Activated gamma-delta T cell treated with anti-CD3 and anti-CD28 coated beads, Interleukin-2, amount 50 U/mL, for 16 hours (primary cell): ENCODE results near the gene TMEM79.
"Not testable (repeated sequence)": the region's sequence is repeated elsewhere in the genome, so short reads cannot be mapped to it uniquely, and the experiment has no call there.

Source experiments
- DNase-seq: peaks from one replicate; pipeline ENCODE4 v3.0.0-alpha.2; 2020; ENCODE audit warnings: low read depth

TMEM79 gene

DNA sequence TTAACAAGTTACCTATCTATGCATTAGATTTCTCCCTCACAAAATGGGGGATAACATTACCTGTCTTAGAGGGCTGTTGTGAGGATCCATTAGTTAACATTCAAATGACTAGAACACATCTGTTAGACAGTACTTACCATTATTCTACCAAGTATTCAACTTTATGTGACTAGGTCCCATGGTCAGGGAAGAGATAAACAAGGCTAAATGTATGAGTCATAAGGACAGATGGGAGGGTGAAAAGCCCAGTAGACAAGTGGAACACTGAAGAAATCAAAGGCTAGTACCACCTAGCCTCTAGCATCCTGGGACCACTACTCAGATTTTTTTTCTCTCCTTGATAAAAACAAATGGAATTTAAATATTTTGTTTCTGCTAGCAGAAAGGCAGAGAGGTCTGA, 24.0 kb downstream of the TMEM79 start:
- DNase-seq, result no peak

DNA sequence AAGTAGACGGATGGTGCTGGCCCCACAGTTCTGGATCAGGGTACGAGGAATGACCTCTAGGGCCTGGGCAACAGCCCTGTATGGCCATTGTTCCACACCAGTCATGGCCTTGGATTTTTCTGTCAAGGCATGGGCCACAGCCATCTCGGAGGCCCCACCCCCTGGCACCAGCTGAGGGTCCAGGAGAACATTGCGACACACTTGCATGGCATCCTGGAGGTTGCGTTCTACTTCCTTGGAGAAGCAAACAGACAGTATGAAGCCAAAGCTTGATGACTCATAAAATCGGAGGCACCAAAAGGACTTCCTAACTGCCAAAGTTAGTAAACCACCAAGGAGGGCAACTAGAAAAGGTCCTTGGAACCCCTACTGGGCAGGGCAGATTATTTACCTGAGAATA, 26.8 kb downstream of the TMEM79 start:
- DNase-seq, result no peak

DNA sequence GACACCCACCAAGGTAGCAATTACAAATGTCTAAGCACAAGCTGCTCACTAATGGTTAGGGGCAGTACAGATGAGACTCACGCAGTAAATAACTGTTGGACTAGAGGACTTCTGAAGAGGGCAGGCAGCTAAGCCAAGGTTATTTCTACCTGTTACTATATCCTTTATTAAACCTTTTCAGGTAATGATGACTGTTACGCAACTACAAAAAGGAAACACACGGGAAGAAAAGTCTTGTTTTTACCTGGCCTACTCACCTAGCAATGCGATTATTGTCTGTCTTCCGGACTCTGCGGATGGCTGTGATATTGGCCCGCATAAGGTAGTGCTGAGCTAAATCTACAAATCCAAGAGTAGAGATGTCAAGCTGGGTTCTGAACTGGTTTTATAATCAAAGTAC, 32.8 kb downstream of the TMEM79 start:
- no peak for DNase-seq

DNA sequence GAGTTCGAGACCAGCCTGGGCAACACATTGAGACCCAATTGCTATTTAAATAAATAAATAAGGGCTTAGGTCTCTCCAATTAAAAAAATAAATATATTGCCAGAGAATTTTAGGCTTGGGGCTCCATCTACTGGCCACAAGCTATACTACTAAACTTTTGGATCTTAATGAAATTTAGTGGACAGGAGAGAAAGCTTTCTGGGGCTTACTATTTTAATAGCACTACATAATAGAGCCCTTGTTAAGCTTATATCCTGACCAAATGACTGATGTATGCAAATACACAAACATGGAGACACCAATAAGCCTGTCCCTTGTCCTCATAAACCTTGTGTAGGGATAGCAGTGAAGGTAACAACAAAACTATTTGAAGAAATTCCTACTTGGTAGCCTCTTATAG, 35.5 kb downstream of the TMEM79 start:
- DNase-seq, result no peak

DNA sequence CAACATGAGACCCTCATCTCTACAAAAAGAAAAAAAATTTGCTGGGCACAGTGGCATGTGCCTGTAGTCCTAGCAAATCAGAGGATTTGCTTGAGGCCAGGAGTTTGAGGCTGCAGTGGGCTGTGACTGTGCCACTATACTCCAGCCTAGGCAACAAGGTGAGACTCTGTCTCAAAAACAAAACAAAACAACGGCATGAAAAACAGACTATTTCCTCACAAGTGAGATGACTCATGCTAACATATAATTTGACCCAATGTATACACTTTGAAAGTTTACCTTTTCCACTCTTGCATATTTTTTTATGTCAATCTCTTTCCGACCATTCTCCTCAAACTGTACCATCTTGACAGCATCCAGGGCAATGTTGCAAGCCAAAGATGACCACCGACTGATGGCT, 36.4 kb downstream of the TMEM79 start:
- no peak for DNase-seq

DNA sequence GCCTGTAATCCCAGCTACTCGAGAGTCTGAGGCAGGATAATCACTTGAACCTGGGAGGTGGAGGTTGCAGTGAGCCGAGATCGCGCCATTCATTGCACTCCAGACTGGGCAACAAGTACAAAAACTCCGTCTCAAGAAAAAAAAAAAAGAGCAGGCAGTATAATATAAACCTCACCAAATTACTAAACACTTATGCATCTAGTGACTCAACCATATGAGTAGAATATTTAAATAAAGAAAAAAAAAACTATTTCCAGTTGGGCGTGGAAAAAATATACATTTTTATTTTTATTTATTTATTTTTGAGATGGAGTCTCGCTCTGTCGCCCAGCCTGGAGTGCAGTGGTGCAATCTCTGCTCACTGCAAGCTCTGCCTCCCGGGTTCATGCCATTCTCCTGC, 39.1 kb downstream of the TMEM79 start:
- not testable (repeated sequence) for DNase-seq

DNA sequence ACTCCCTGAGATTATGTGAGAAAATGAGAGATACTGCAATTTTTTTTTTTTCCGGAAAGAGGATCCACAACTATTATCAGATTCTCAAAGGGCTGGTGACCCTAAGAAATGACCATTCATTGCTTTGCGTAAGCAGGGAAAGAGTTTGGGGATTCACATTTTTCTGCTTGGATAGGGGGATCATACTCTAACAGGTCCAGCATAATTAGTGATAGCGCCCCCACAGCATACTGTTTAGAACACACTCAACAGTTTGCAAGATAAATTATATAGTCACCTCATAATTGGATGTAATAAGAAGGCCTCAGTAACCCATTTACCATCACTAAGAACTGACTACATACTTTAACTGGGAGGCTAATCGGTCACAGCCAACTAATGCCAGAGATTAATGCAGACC, 52.1 kb downstream of the TMEM79 start:
- DNase-seq, result no peak

DNA sequence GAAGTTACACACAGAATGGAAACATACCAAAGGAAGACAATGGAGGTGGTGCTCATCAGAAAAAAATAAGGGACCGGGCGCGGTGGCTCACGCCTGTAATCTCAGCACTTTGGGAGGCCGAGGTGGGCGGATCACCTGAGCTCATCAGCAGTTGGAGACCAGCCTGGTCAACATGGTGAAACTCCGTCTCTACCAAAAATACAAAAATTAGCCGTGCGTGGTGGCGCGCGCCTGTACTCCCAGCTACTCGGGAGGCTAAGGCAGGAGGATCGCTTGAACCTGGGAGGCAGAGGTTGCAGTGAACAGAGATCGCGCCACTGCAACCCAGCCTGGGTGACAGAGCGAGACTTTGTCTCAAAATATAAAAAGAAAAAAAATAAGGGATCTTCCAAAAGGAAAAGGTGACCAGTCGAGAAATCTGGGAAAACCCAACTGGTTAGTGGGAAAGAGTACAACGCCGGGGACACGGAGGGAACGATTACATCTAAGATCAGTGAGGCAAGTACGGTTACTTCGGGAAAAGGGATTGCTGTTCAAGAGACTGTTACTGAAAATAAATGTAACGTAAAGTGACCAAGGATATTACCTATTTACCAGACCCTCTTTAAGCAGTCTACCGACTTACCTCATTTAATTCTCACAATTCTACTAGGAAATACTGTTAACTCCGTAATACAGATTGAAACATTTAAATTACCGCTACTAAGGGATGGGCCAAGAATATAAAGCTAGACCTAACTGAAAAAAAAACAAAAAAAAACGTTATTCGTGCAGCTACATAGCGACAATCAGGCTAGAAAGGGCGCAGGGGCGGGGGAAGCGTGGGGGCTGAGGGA, 53.1 kb downstream of the TMEM79 start:
- DNase-seq, result no peak

DNA sequence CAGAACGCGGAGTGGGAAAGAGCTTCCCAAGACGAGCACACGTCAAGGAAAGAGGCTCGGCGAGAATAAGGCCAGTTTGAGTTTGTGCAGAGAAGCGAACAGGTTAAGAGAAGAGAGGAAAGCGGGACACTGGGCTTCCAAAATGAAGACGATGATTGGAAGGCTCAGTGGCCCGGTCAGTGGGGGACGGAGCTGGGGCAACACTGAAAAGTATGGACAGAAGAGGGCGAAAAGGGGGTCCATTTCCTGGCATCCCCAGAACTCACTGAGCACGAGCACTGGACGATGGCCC, 53.7 kb downstream of the TMEM79 start:
- DNase-seq, result no peak

DNA sequence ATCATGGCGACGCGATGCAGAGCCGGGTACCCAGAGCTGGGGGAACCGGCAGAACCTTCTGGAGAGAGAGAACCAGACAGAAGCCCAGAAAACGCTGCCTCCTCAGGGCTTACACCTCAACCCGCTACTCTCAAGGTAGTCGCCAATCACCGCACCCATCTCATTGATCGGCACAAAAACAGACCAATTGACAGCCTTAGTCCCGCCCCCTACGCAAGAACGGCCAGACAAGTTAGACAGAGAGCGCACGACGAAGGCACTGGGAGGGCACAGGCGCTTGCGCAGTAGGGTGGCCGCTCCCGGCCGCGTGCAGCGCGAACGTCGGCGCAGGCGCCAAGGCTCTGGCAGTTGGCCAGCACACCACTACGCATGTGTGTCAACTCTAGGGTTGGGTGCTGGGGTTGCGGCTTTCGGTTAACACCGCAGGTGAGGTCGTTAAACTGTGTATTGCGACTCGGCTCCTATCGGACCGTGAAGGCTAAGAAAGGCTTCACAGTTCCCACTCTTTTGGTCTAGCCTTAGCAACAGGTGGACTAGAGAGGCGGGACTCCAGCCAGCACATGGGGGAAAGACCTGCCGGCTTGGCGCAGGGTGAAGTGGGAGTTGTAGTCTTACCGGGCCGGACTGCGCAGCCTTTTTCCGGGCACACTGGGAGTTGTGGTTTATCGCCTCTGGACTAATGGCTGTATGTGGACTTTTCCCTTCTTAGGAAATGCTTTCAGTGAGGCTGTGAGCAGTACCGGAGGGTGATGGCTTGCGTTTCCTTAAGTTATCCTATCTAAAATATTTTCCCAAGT, 54.3 kb downstream of the TMEM79 start, which contains the start of the genes CCT3 and TSACC:
Gene CCT3 (minus strand): TSS at position 113 of the 797 bp plus-strand sequence. CDS start 108 bp downstream, at position 5.
Gene TSACC (plus strand): TSS at position 347 of the 797 bp plus-strand sequence. CDS start 1,232 bp downstream, outside the sequence.
- peak; percentile 98 for DNase-seq
